NCI-H2029 treated with DMSO at 0.1 percent for 48 hours (cell line): ENCODE measurements around the gene SH3TC1.

Experiments
- DNase-seq: peaks from one replicate; lab custom pipeline; 2025; lab: John Stamatoyannopoulos, UW

SH3TC1 gene

GRCh38 chr4:8277356-8278008 is 78.4 kb downstream of the SH3TC1 start:
- DNase-seq: no peak

DNA sequence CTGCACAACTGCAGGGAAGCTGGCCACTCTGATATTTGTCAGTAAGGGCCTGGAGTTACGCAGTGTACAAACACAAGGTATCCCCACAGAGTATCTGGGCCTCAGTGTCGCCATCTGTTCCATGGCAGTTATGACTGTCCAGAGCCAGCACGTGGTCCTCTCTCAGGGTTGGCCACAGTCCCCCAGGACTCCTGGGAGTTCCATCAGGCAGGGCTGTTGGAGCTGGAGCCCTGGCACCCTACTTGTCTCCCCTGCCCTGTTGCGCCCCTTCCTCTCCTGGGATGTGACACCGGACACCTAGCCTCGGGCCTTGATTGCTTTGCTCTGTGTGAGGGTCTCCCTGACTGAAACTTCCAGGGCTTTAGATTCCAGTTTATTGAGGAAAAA is 78.9 kb downstream of the SH3TC1 start:
- DNase-seq: no peak

- DNase-seq: no peak
These were observed 79.6 kb downstream of the SH3TC1 start for GRCh38 chr4:8278421-8279287.

DNA sequence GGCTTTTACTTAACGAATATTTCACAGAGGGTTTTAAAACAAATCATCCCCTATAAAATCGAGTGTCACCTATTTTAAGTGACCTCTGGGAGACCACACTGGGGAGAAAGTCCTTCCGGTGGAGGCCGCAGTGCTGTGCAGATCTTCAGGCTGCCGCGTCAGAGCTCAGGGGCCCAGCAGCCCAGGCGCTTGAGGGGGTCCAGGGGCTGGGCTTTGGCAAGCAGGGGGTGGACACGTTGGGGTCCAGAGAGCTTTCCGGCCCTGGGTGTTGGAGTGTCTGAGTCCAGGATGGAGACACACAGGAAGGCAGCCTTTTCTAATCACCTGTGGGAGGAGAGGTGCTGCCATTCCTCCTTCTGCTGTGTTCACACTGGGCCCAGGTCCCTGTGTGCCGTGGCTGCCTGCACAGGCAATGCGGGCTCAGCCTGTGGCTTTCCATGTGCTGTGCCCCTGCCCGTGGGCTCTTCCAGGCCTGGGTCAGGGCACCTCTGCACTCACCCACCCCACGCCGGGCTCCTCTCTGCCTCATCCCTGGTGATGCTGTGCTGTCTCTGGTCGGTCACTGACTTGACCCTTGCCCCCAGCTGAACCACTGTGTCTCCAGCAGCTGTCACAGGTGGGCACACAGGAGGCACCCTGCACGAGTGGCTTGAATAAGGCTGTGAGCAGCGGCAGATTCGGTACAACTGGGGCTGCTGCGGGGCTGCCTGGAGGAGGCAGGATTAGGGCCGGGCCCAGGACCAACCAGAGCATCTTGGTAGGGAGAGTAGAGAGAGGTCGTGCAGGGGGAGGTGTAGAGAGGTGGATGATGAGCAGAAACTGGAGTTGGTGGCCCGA is 80.4 kb downstream of the SH3TC1 start:
- DNase-seq: no peak

GRCh38 chr4:8280158-8280875 is 81.2 kb downstream of the SH3TC1 start:
- no peak for DNase-seq

DNA sequence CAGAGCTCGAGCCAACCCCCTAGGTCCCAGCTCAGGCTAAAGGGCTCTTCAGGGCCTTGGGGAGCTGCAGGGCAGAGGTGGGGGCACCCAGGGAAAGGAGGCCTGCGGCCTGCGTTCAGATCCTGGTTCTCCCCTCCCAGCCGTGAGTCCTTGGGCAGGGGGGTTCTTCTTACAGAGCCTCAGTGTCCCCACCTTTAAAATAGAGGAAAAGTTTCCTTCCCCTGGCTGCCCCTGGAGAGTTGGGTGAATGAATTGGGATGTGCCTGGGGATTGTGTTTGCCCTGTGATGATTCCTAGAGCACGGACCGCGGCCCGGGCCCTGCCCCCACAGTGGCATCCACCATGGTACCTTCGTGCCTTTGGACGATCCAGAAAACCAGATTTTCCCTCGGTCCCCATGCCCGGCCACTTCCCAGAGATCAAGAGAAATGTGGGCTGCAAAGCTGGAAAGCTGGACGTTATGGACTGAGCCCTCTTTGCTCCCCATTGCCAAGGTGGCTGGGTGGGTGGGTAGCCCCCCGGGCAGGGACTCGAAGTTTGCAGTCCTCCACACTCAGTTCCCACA is 81.9 kb downstream of the SH3TC1 start:
- DNase-seq: no peak

DNA sequence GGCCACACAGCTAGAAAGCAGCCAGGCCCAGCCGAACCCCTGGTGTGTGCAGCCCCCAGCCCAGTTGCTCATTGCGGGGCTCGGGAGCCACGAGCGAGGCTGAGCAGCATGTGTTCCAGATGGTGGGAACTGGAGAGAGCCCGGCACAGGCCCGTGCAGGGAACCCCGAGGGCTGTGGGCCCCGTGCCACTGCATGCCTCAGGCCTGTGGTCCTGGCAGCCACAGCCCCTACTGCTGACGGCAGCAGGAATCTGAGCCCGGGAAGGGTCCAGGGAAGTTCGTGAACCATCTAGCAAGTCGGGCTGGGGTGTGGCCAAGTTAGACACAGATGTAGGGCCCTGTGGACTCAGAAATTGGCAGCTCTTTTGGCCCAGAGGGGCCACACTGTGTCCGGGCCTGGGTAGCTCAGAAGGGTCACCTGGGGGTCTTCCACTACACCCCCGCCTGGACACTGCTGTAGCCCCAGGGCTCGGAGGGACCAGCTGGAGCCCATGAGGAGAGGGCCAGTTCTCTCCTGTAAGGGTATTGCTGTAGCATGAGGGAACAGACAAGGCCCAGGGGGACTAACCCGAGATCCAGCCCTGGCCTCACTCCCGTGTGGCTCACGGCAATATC is 82.5 kb downstream of the SH3TC1 start:
- DNase-seq: no peak

- DNase-seq: no peak
These were observed 83.1 kb downstream of the SH3TC1 start for GRCh38 chr4:8282134-8282641.

DNA sequence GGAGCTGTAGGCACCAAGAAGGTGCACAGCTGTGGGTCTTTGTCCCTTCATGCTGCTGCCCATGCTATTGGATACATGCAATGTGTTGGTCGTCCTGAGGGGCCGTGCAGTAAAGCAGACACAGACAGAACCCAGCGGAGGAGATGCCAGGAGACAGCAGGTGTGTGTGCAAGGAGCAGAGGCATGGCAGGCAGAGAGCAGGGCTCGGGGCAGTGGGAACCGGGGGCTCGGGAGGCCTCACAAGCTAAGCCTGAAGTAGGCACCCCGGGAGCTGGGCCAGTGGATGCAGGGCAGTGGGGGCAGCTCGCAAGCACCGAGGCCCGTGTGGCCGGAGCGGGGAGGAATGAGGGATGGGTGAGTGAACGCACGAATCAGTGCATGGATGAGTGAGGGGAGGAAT is 83.7 kb downstream of the SH3TC1 start:
- no peak for DNase-seq

GRCh38 chr4:8283161-8283560 is 84.1 kb downstream of the SH3TC1 start:
- no peak for DNase-seq

DNA sequence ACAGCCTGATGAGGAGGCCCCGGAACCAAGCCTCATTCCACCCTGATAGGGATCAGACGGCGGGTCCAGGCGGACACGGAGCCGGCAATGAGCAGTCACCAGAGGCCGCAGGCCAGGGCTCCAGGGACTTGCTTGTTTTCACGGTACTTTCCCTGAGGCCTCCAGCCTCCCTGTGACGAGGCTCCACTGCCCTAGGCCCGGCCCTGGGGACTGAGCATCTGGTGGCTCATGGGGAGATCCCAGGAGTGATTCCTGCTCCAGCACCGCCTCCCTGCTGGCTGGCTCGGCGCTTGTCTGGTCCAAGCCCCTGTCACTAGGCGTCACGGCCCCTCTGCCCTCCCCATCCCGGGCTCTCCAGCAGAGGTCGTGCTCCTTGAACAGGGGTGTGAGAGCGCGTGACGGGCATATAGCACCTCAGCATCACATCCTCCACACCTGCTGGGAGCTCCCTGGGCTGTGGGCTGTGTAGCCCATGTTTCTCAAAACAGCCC is 84.6 kb downstream of the SH3TC1 start:
- no peak for DNase-seq

DNA sequence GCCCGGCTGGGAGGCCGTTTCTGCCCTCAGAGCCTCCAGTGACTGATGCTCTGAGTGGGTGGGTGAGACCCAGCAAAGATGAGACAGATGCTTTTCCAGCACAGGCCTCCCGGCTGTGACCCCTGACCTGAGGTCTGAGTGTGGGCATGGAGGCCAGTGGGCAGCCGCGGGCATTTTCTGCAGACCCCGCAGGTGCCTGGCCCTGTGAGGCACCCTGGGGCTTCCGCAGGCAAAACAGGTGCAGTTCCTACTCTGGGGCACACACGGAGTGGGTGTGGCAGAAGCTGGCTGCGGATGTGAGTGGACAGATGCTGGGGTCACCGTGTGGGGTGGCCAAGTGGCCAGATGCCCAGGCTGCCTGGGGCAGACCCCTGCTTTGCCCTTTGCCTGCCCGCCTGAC is 85.3 kb downstream of the SH3TC1 start:
- no peak for DNase-seq

DNA sequence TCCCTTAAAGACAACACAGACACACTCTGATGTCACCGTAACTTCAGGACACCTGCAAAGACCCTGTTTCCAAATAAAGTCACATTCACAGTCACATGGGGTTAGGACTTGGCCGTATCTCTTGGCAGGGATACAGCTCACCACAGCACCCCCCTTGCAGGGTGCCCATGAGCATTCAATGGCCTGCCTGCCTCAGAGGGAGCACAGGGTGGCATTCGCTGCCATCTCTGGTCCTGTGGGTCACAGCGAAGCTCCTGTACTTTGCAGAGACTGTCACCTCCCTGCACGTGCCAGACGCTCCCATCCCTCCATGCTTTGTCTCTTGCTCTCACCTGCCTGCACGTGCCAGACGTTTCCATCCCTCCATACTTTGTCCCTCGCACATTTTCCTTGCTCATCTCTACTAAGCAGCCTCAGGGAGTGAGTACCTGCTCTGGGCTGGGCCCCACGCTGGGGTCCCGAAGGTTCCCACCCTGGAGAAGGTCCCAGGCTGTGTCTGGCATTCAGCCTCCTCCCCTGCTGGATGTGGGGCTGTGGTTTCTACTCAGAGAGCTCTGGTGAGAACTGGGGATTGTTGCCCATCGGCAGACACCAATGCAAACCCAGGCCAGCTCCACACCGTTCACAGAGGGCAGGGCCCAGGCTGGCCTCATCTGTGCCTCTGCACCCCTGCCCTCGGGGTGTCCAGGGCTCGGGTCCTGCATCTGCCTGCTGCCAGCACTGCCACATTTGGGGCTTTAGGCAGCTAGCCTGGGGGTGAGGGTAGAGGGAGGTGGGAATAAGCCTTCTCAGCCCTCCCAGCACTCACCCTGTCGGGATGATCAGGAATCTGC is 86.3 kb downstream of the SH3TC1 start:
- DNase-seq: no peak

DNA sequence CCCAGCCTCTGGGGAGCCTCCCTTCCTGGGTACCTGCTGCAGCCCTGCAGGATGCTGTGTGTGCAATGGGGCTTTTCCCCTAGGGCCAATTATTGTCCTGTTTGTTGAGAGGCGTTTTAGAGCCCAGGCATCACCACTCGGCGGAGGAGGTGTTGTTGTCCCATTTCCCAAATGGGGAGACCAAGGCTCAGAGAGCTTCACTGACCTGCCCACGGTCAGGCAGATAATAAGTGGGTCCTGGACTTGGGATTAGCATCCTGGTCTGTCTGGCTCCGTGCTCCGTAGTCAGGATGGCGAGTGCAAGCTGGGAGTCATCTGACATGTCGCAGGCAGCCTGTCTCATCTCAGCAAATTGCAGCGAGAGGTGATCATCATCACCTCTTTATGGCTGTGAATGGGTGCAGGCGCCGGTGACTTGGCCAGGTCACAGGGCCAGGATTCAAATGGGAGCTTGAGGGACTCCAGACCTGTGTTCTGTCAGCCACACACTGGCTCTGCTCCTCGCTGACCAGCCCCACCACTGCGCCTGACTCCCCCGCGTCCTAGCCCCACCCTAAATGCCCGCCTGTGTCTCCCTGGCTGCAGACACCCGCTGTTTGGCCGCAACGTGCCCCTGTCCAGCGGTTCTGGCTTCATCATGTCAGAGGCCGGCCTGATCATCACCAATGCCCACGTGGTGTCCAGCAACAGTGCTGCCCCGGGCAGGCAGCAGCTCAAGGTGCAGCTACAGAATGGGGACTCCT is 87.1 kb downstream of the SH3TC1 start:
- DNase-seq: no peak

GRCh38 chr4:8286719-8287342 is 87.7 kb downstream of the SH3TC1 start:
- DNase-seq: no peak

DNA sequence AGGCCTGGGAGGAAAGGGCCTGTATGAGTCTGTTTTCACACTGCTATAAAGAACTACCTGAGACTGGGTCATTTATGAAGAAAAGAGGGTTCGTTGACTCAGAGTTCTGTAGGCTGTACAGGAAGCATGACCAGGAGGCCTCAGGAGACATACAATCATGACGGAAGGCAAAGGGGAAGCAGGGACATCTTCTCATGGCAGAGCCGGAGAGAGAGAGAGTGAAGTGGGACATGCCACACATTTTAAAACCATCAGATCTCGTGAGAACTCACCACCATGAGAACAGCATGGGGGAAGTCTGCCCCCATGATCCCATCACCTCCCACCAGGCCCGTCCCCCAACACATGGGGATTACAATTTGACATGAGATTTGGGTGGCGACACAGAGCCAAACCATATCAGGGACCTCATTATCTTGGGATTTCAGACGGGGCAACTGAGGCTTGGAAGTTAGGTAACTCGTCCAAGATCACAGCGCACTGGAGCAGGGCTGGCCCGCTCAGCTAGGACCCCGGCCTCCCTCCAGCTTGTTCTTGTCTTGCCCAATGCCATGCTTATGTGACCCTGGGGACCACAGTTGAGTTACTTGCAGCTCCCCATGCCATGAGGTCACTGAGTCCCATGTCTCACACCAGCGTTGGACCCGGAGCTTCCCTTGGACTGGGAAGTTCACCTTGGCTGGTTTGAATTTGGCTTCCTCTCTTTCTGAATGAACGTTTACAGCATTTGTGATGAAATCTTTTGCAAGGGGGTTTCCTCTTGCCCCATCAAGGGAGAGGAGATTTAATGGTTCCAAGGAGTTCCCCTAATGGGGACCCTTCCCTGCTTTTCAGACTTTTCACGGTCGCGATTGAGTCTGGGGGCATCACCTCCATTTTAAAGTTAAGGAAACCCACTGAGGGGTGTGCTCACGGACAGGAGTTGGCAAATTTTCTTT is 88.5 kb downstream of the SH3TC1 start:
- DNase-seq: no peak

DNA sequence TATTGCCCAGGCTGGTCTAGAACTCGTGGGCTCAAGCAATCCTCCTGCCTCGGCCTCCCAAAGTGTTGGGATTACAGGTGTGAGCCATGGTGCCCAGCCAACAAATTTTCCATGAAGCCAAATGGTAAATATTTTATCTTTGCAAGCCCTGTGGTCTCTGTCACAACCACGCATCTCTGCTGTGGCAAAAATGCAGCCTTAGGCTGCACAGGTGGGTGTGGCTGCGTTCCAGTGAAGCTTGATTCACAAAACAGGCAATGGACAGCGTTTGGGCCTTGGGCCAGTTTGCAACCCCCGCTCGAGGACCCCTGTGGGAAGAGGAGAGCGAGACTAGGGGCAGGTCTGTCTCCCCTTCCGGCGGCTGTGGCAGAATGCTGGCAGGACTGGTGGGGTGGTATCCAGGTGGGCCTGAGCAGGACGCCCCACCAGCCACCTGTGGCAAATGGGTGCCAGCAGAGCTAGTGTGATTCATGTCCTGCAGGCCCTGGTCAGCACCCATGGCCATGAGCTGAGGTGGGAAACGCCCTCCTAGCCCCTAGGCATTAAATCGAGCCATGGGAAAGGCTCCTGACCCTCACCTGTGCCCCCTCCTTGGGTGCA is 90.2 kb downstream of the SH3TC1 start:
- no peak for DNase-seq
